T47D (cell line): ENCODE data around the gene SLC48A1.

Source experiments
- DNase-seq, 2 experiments: peaks; one replicate each; pipeline versions ENCODE4 v3.0.0 to v3.0.0-alpha.2; 2011 to 2012; ENCODE audit warnings: low read depth in 1 of 2, low spot score in 1 of 2
- JUND ChIP-seq: IDR thresholded peaks from 2 replicates; pipeline ENCODE4 v1.6.1; 2012; ENCODE audit warnings: low read depth
- in situ Hi-C: cut with HindIII; loops from 2 replicates; pipeline ENCODE4 v1.10.0; 2016; ENCODE audit warnings: low sequenced_read_pairs, low pct_unique_long_range_greater_than_20kb

Gene SLC48A1

DNA sequence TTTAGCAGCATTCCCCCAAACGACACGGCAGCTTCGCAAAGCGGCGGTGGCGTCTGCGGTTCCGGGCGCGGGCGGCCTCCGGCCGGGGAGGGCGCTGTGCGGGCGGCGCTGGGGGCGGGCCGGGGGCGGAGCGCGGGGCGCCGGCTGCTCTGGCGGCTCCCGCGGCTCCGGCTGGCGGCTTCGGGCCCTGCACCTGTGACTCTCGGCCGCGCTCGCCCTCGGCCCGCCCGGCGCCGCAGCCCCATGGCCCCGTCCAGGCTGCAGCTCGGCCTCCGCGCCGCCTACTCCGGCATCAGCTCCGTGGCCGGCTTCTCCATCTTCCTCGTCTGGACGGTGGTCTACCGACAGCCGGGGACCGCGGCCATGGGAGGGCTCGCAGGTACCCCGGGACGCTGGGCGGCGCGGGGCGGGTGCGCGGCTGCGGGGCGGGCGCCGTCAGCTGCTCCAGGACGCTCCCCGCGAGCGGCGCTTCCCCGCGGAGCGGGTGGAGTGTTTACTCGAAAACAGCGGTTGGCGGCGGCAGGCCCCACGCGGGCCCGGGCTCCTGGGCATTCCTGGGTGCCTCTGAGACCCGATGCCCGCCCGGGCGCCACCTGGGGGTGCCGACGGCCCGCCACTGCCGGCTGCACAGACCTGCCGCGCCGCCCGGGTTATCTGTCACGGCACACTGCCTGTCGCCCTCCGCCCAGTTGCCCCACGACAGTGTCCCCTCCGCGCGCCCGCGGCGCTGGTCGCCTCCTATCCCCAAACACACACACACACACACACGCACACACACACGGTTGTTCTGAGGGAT, at the start of gene SLC48A1:
Gene SLC48A1, plus strand, starts transcription at position 177 of the 796 bp plus-strand sequence. Its CDS starts 67 bp downstream, at position 244.
- in situ Hi-C loops: no loop called here
- DNase-seq: peak; percentile 83 to 96

GRCh38 chr12:47725091-47725772, 47.8 kb upstream of the SLC48A1 start, which contains the start of gene ENDOU:
Gene ENDOU (minus strand): TSS chr12:47725490. CDS start chr12:47725413, 77 bp downstream.
- in situ Hi-C loops: no loop called here
- TF ChIP-seq JUND: no peak
- DNase-seq: no peak

More for the DNA sequence above, at the start of gene SLC48A1:
- no peak for TF ChIP-seq JUND

- in situ Hi-C loops: no loop called here
- no peak for TF ChIP-seq JUND
- DNase-seq: no peak
Observed at GRCh38 chr12:47725893-47726292, 47.1 kb upstream of the SLC48A1 start.

- no peak for TF ChIP-seq JUND
- in situ Hi-C loops: no loop called here
- peak in 1 of 2 experiments; percentile 44 for DNase-seq
Observed at GRCh38 chr12:47729233-47729632, 43.8 kb upstream of the SLC48A1 start.

- peak in 1 of 2 experiments; percentile 81 for DNase-seq
- in situ Hi-C loops: no loop called here
- TF ChIP-seq JUND: no peak
Observed at GRCh38 chr12:47730341-47730744, 42.7 kb upstream of the SLC48A1 start.

- in situ Hi-C loops: no loop called here
Observed at GRCh38 chr12:47731723-47732122, 41.3 kb upstream of the SLC48A1 start.

GRCh38 chr12:47732504-47732903, 40.5 kb upstream of the SLC48A1 start:
- in situ Hi-C loops: no loop called here
- no peak for DNase-seq
- TF ChIP-seq JUND: no peak

More at GRCh38 chr12:47731723-47732122, 41.3 kb upstream of the SLC48A1 start:
- no peak for TF ChIP-seq JUND
- DNase-seq: no peak

DNA sequence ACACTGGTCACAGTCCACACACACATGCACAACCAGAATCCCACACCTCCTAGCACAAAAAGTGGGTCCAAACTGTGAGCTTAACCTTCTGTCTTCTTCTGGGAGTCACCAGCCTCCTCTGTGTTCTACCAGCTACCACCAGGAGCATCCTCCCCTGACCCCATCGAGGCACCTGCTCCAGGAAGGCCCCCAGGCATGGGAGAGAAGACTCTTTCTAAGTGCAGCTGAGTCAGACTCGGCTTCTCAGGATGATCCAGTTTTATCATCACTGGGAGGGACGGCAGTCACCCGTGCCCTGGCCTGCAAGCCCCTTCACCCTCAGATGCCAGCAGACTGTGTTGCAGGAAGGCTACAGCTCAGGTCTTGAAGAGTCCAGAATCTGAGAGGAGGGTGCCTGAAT, 39.9 kb upstream of the SLC48A1 start:
- no peak for DNase-seq
- in situ Hi-C loops: no loop called here
- TF ChIP-seq JUND: no peak

- no peak for DNase-seq
- no peak for TF ChIP-seq JUND
- in situ Hi-C loops: no loop called here
Observed at GRCh38 chr12:47734725-47735480, 38.1 kb upstream of the SLC48A1 start.

DNA sequence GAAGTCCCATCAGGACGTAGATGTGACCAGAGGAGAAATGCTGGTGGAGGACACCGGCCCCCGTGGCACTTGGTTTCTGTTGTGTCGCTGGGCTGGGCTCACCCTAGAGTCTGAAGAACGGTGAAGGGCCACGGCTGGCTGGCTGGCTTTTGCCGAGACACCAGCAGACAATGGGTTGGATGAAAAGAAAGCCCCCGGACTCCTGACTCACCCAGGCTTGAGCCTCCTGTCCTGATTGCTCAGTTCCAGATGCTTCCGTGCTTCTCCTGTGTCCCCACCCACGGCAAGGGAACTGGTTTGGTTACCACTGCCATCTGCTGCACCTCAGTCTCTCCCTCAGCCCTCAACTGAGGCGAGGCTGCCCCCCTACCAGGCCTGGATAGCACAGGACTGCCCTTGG, 37.4 kb upstream of the SLC48A1 start:
- in situ Hi-C loops: no loop called here
- no peak for TF ChIP-seq JUND
- no peak for DNase-seq

DNA sequence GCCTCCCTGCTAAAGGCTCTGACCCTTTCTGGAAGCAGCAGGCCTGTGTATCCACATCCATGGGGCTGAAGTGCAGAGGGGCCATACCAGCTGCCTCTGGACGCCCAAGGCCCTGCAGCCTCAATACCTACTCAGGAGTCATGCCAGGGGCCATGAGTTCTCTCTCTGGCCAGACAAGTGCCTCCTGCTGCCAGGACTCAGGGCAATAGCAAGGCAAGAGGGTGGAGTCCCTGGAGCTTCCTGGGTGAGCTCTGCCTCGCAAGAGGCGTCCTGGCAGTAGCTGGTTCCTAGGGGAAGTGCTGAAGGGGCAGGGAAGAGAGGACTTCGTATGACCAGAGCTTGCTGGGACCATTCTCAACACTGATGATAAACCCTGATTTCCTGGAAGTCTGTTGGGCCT, 36.8 kb upstream of the SLC48A1 start:
- DNase-seq: no peak
- in situ Hi-C loops: no loop called here
- no peak for TF ChIP-seq JUND

GRCh38 chr12:47736877-47737676, 36.0 kb upstream of the SLC48A1 start:
- no peak for DNase-seq
- in situ Hi-C loops: no loop called here
- TF ChIP-seq JUND: no peak
